T47D (cell line): ENCODE data around the gene PTPN7.
A peak's percentile ranks its signal among the peaks of the same experiment; 100 is the strongest.

ENCODE experiments used
- DNase-seq, 2 experiments: peaks; one replicate each; pipeline versions ENCODE4 v3.0.0 to v3.0.0-alpha.2; 2011 to 2012; ENCODE audit warnings: low read depth in 1 of 2, low spot score in 1 of 2
- JUND ChIP-seq: IDR thresholded peaks from 2 replicates; pipeline ENCODE4 v1.6.1; 2012; ENCODE audit warnings: low read depth
- in situ Hi-C: cut with HindIII; loops from 2 replicates; pipeline ENCODE4 v1.10.0; 2016; ENCODE audit warnings: low sequenced_read_pairs, low pct_unique_long_range_greater_than_20kb

PTPN7 gene

DNA sequence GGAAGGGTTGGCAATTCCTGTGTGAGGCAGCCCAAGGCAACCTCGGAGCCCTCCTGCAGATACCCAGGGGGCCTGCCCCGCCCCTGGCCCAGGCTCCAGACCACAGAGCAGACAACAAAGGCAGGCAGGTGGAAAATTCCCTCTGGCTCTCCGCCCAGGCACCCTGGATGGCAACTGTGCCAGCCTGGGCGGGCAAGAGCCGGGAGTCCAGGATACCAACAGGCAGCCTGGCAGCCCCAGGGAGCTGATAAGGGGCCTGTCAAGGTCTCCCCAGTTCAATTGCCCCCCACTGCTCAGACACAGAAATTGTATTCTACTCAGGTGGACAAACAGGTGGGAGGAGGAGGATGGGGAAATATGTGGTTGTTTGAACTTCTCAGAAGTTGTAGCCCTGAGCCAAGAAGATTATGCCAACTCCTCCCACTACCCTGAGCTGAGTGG, 53.1 kb downstream of the PTPN7 start:
- TF ChIP-seq JUND: no peak
- in situ Hi-C loops: no loop called here
- peak; percentile 47 to 50 for DNase-seq

DNA sequence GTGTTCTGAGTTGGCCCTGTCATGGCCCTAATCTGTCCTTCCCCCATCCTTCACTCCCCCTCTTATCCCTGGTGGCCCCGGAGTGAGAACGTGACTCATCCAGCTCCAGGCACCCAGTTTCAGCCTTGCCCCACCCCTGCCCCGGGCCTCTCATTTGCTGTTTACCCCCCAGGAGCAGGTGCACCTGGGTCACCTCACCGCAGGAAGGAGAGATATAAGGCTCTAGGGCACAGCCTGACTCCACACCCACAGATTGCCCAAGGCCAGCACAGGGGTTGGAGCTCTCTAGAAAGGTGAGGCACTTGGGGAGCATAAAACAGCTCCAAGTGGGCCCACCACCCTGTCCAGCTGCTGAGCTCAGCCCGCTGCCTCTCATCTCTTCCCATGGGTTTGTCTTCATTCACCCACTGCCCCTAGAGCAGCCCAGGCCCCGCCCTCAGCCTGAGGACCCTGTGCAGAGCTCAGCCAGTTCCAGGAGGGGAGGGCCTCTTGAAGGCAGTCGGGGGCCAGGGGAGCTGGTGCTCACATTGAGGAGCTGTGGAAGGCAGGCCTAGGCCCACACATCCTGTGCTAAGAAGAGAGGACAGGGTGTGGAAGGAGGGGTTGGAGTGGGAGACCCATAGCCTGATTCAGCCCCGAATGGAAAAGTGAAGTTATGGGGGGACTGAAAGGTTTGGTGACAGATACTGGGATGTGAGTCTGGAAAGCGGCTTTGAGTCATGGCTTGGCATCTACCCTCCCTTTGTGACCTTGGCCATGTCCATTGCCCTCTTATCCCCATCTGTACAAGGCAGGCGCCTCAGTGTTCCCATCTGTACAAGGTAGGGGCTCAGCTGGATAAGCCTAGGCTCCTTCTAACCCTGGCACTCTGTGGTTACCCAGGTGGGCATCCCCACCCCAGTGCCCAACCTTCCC, 53.8 kb downstream of the PTPN7 start:
- in situ Hi-C loops: no loop called here
- no peak for DNase-seq
- TF ChIP-seq JUND: no peak

DNA sequence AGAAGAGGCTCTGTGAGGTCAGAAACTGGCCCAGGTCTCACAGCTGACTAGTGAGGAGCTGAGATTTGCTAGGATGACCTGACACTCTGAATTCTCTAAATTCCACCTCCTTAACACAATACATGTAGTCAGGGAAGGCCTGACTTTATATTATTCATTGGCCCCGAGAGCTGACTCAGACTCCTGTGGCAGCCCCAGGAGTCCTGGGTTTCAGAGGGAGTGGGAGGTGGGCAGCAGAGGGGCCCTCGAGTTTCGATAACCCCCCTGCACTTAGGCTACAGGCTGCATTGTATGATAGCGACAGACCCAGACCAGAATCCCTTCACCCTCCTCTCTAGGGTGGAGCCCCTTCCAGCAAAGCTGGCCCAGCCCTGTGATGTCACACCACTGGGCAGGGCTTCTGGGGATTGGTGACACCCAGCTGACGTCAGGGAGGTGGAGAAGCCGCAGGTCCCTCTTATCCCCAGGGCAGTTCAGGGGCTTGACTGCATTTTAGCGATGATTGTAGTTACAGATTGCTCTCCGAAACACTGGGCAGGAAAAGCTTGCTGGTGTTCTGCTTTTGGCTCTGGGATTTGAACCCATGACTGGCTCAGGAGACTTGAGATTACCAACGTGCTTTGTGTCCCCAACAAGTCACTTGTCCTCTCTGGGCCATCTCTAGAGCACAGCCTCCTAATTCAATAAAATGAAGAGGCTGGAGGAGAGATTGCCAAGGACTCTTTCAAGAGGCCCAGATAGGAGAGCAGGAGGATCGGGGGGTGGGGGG, 54.6 kb downstream of the PTPN7 start:
- in situ Hi-C loops: no loop called here
- TF ChIP-seq JUND: no peak
- DNase-seq: peak in 1 of 2 experiments; percentile 76

DNA sequence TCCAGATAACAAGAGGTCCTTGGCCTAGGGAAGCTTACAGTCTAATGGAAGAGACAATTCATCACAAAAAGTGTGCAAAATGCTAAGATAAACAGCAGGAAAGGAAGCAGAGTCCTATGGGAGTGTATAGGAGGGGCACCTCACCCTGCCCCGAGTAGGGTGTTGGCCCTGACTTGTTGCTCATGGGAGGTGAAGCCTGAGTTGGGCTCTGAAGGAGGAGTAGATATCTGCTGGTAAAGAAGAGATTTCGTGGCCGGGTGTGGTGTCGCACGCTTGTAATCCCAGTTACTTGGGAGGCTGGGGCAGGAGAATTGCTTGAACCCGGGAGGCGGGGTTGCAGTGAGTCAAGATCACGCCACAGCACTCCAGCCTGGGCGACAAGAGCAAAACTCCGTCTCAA, 56.3 kb downstream of the PTPN7 start:
- TF ChIP-seq JUND: no peak
- in situ Hi-C loops: no loop called here
- DNase-seq: no peak

DNA sequence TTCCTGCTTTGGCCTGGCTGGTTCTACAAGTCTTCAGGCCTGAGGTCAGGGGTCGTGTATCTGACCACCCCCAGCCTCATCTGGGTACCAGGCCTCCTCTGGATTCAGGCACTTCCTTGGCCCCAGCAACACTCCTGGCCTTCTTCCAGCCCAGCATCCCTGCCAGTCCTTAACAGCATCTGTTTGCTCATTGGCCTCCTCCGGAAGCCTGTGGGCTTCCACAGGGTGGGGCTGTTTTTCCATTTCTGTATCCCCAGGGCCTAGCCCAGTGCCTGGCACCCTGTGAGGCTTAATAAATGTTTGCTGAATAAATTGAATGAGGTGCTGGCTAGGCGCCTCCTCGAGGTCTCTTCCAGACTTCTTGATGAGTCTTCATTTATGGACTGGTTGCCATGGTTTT, 59.2 kb downstream of the PTPN7 start:
- peak in 1 of 2 experiments; percentile 66 for DNase-seq
- no peak for TF ChIP-seq JUND
- in situ Hi-C loops: no loop called here
